Mammary epithelial cell (primary cell): ENCODE data around the gene ADK.

Experiments
- EZH2 ChIP-seq: IDR thresholded peaks from 2 replicates; pipeline ENCODE4 v1.6.1; 2012; ENCODE audit warnings: low read length, inconsistent platforms, borderline replicate concordance
- TF ChIP-seq, protein P1 (sequence below), 2 donors: IDR thresholded peaks in 1 of 2; conservative IDR thresholded peaks in 1 of 2; 2 replicates each; pipeline ENCODE4 v1.5.1; 2011 to 2012; ENCODE audit warnings: inconsistent platforms in 2 of 2, low read length in 2 of 2, mild to moderate bottlenecking in 2 of 2, control low read depth in 1 of 2, low read depth in 1 of 2; ENCODE audit not compliant: insufficient read depth in 1 of 2; ENCODE audit errors: extremely low read depth in 1 of 2

DNA sequence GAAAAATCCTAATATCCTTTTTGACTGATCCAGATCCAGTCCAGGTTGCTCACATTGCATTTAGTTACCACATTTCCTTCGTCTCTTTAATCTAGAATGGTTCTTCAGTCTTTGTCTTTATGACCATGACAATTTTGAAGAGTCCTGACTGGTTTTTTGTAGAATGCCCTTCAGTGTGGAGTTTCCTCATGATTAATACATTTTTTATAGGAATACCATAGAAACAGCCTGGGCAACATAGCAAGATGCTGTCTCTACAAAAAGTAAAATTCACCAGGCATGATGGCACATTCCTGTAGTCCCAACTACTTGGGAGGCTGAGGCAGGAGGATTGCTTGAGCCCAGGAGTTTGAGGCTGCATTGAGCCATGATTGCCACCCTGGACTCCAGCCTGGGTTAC is 390.4 kb downstream of the ADK start:
- TF ChIP-seq, protein P1, sequence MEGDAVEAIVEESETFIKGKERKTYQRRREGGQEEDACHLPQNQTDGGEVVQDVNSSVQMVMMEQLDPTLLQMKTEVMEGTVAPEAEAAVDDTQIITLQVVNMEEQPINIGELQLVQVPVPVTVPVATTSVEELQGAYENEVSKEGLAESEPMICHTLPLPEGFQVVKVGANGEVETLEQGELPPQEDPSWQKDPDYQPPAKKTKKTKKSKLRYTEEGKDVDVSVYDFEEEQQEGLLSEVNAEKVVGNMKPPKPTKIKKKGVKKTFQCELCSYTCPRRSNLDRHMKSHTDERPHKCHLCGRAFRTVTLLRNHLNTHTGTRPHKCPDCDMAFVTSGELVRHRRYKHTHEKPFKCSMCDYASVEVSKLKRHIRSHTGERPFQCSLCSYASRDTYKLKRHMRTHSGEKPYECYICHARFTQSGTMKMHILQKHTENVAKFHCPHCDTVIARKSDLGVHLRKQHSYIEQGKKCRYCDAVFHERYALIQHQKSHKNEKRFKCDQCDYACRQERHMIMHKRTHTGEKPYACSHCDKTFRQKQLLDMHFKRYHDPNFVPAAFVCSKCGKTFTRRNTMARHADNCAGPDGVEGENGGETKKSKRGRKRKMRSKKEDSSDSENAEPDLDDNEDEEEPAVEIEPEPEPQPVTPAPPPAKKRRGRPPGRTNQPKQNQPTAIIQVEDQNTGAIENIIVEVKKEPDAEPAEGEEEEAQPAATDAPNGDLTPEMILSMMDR (conservative IDR thresholded peaks at IDR 0.05 in 1 of 2, IDR thresholded peaks at IDR 0.05 in 1 of 2; ENCODE audit: extremely low read depth in 1 of 2, insufficient read depth in 1 of 2, low read depth in 1 of 2, low read length in 2 of 2) = no peak
- no peak for TF ChIP-seq EZH2
